Measurements from ENCODE around the gene PRSS36.
"Not testable (repeated sequence)": the region's sequence is repeated elsewhere in the genome, so short reads cannot be mapped to it uniquely, and the experiment has no call there.

Gene PRSS36

GRCh38 chr16:31149894-31150890 is at the start of gene PRSS36:
TSS of gene PRSS36 (minus strand) at chr16:31150066. CDS start at chr16:31150035, 31 bp downstream.
- no peak within 1 kb of the TSS for H3K27ac ChIP-seq
- TF ChIP-seq ZFX (IDR thresholded peaks at IDR 0.05) (no peak), CTCF (conservative IDR thresholded peaks at IDR 0.05) (no peak)

DNA sequence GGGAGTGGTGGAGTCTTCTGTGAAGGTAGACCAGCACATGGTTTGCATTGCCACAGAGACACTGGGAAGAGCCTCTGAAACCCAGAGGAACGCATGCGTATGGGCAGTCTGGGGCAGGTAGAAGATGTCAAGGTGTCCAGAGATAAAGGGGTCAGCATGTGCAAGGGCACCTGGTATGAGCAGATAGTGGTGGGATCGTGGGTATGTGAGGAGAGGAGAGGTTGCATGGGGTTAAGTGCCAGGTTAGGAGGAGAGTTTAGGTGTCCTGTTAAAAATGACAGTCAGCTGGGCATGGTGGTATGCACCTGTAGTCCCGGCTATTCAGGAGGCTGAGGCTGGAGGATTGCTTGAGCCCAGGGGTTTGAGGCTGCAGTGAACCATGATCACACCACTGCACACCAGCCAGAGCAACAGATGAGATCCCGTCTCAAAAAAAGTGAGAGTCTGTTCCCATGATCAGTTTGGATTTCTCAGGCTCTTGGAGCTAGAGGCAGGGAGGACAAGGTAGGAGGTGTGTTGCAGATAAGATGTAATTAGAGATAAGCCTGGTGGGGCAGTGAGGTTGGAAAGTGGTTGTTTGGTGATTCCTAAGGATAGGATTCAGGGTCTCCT is 49.7 kb upstream of the PRSS36 start:
- H3K27ac ChIP-seq, result no peak overlapping the region
- TF ChIP-seq CTCF (conservative IDR thresholded peaks at IDR 0.05) (no peak), ZFX (IDR thresholded peaks at IDR 0.05) (no peak)

DNA sequence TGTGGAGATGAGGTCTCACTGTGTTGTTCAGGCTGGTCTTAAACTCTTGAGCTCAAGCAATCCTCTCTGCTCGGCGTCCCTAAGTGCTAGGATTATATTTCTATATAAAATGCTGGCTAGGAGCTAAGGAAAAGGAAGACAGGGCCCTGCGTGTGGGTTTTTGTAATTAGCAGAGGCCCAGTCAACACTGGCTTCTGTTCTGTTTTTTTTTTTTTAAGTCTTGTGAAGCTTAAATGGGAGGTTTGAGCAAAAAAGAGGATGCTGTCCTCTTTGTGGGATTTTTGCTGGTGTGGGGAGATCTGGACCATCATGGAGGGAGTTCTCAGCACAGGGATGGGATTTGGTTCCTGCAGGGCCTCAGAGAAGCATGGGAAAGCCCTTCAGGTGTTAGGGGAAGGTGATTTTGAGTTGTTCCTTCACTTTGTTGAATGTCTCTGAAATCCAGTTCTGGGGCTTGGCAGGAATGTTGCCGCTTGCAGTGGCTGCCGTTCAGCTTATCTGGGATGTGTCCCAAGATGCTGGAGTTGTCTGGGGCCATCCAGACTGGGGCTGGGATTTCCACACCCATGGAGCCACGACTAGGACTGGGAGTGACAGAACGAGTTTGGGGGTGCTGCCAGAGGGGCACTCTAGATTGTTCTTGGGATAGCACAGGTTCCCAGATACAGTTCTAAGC is 48.5 kb upstream of the PRSS36 start:
- TF ChIP-seq ZFX (IDR thresholded peaks at IDR 0.05) (no peak), CTCF (conservative IDR thresholded peaks at IDR 0.05) (no peak)
- H3K27ac ChIP-seq, result no peak overlapping the region

DNA sequence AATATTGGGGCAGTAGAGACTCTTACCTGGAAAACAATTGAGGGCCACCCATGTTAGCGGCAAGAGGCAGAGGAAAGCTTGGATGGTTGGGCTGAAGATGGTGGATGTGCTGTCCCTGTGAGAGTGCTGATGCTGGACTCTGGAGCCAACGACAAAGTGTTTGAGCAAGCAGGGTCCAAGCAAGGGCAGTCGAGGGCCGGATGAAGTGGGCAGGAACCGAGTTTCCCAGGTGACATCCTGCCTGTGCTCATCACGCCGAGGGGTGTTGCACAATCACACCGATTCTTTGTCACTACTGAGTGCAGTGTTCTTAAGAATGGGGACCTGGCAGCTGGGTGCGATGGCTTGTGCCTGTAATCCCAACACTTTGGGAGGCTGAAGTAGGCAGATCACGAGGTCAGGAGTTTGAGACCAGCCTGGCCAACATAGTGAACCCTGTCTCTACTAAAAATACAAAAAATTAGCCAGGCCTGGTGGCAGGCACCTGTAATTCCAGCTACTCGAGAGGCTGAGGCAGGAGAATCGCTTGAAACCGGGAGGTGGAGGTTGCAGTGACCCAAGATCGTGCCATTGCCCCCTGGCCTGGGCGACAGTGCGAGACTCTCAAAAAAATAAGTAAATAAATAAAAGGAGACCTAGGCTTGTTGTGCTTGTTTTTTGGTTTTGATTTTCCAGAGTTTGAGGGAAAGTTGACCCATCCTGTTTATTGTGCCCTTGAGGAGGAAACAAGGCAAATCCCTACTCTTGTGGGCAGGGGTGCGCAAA is 46.6 kb upstream of the PRSS36 start:
- H3K27ac ChIP-seq, result no peak overlapping the region
- TF ChIP-seq ZFX (IDR thresholded peaks at IDR 0.05), result no peak
- no peak for TF ChIP-seq CTCF (conservative IDR thresholded peaks at IDR 0.05)

DNA sequence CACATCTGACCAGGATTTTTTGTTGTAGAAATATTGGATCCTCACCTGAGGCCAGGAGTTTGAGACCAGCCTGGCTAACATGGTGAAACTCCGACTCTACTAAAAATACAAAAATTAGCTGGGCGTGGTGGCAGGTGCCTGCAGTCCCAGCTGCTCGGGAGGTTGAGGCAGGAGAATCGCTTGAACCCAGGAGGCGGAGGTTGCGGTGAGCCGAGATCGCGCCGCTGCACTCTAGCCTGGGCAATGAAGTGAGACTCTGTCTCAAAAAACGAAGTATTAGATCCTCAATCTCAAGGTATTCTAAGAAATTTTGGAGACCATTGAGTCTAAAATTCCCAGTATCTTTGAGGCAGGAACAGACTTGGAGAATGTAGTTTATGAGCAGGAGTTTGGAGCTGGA is 46.0 kb upstream of the PRSS36 start:
- H3K27ac ChIP-seq, result not testable (repeated sequence)

GRCh38 chr16:31194898-31195297 is 45.0 kb upstream of the PRSS36 start:
- TF ChIP-seq ZFX (IDR thresholded peaks at IDR 0.05) (no peak), CTCF (conservative IDR thresholded peaks at IDR 0.05) (no peak)
- H3K27ac ChIP-seq, result no peak overlapping the region

DNA sequence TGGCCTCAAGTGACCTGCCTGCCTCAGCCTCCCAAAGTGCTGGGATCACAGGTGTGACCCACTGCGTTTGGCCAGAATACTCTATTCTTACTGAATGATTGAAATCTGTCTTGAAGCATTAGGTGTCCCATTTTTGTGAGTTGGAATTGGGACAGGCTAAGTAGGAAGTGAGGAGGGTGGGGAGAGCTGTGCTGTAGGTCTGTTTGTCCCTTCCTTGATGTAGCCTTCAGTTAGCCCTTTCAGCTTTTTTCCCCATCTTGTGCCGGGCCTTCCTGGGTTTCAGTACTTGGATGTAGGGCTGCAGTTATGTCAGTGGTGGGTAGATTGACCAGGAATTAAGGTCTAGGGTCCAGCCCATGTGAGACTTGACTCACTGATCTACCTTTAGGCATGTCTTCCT is 44.0 kb upstream of the PRSS36 start:
- no peak for TF ChIP-seq CTCF (conservative IDR thresholded peaks at IDR 0.05)
- no peak for TF ChIP-seq ZFX (IDR thresholded peaks at IDR 0.05)
- H3K27ac ChIP-seq, result no peak overlapping the region
